Right lobe of liver (tissue), 6 donors: ENCODE results near the gene SLC4A11. TPM values are rescaled to one million over a fixed set of nuclear protein-coding genes. Genes with fewer than 3 reads are reported as not detected.

Experiments used
- ATAC-seq, 4 donors: fragments of 200-7000 bp; cut with Tn5 transposase; one replicate each; pipeline ENCODE4 v1.9.1; 2020; ENCODE audit warnings: mild to moderate bottlenecking in 4 of 4, moderate library complexity in 4 of 4
- DNase-seq, 3 donors: peaks; one replicate each; pipeline ENCODE4 v3.0.0-alpha.2; 2020
- H3K27ac ChIP-seq, 3 donors: fragments of 200-600 bp; one replicate each; pipeline ENCODE4 v1.8.0; 2022
- H3K27me3 ChIP-seq, 2 donors: fragments of 200-600 bp; one replicate each; pipeline ENCODE4 v1.8.0; 2022
- H3K36me3 ChIP-seq, 4 donors: fragments of 200-600 bp; sonication (generic) in 1 of 4; one replicate each; pipeline versions ENCODE4 v1.5.1 to v1.8.0; 2017 to 2022; ENCODE audit warnings: control low read depth in 1 of 4
- H3K4me1 ChIP-seq, 4 donors: fragments of 200-600 bp; sonication (generic) in 1 of 4; one replicate each; pipeline versions ENCODE4 v1.5.1 to v1.8.0; 2017 to 2022; ENCODE audit warnings: control low read depth in 1 of 4
- H3K4me3 ChIP-seq, 3 donors: fragments of 200-600 bp; one replicate each; pipeline ENCODE4 v1.8.0; 2022
- H3K9me3 ChIP-seq, 4 donors: fragments of 200-600 bp; sonication (generic) in 1 of 4; one replicate each; pipeline versions ENCODE4 v1.5.1 to v1.8.0; 2017 to 2022; ENCODE audit warnings: control low read depth in 1 of 4
- POLR2A ChIP-seq: fragments of 450-650 bp; IDR thresholded peaks from one replicate; pipeline ENCODE4 v1.6.1; 2017; ENCODE audit warnings: antibody characterized with exemption, mild to moderate bottlenecking
- WGBS: methylation state at CpG from one replicate; pipeline ENCODE4 v1.1.6; 2018; ENCODE audit warnings: low coverage, low lambda C conversion rate; ENCODE audit not compliant: insufficient coverage; ENCODE audit errors: missing lambda C conversion rate; 5-methylcytosine and 5-hydroxymethylcytosine counted together
- intact Hi-C, 2 donors: fragments of 100-400 bp; cut with DNase I; formaldehyde crosslinking; loops; one replicate each; pipeline versions ENCODE4 v1.11.2 to v1.14.1; 2022
- total RNA-seq, 6 experiments: library from RNA; depleted of rRNA in 2 of 6; stranded (reverse); fragments of >200 nt in 2 of 6; fragmentation: NEBNext Ultra II Directional in 3 of 6; extraction: Animal tissue kit (Norgen Biotek cat#: 25700) in 3 of 6; gene quantifications; one replicate each; pipeline versions ENCODE4 v1.1.0 to v1.2.4, GENCODE V29; 2016 to 2023
- TF ChIP-seq, protein P1 (sequence below), 4 donors: fragments of 200-600 bp in 3 of 4; fragments of 450-650 bp in 1 of 4; IDR thresholded peaks; one replicate each; pipeline versions ENCODE4 v1.5.1 to v1.8.0; 2016 to 2022; ENCODE audit warnings: antibody characterized with exemption in 4 of 4, mild to moderate bottlenecking in 2 of 4
- donor health status: DM: no; HTN: yes; CAD: no.
- donor health status: DM: no; HTN: no; CAD: no.
- donor health status: DM: no; HTN: no; CAD: no.
- donor health status: DM: no; HTN: yes; CAD: no.
- donor health status: DM: no; HTN: yes; CAD: no.

Gene SLC4A11
- total RNA-seq, 6 experiments from 2014 or later: 0.11 to 0.40 (median 0.18) TPM; not detected in 1

DNA sequence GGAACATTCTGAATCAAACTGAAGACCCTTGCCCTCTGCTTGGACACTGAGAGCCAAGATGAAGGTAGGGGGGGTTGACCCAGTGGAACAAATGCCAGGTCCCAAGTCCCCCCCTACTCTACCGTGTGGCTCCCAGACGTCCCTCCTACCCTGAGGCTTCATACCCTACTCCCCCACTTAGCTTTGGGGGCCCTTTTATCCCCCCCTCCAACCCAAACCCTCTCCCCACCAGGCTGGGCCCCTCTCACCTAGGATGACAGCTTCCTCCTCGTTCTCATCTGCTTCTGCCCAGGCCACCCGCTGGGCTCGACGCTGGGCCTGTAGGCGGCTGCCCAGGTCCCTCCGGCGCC lies 36.0 kb downstream of the SLC4A11 start:
- Histone ChIP-seq H3K9me3 (no peaks in the 10 kb centered on the region), H3K36me3 (peaks cover 0 to 14% (median 9%) of the 10 kb centered on the region in 4 donors), H3K4me1 (peaks cover 0 to 5% (median 0%) of the 10 kb centered on the region in 4 donors), H3K4me3 (peak overlapping the region; percentile 87 to 98 (median 97)), H3K27ac (peak overlapping the region in 2 of 3 donors; percentile 78 to 80), H3K27me3 (no peaks in the 10 kb centered on the region)
- TF ChIP-seq, protein P1, sequence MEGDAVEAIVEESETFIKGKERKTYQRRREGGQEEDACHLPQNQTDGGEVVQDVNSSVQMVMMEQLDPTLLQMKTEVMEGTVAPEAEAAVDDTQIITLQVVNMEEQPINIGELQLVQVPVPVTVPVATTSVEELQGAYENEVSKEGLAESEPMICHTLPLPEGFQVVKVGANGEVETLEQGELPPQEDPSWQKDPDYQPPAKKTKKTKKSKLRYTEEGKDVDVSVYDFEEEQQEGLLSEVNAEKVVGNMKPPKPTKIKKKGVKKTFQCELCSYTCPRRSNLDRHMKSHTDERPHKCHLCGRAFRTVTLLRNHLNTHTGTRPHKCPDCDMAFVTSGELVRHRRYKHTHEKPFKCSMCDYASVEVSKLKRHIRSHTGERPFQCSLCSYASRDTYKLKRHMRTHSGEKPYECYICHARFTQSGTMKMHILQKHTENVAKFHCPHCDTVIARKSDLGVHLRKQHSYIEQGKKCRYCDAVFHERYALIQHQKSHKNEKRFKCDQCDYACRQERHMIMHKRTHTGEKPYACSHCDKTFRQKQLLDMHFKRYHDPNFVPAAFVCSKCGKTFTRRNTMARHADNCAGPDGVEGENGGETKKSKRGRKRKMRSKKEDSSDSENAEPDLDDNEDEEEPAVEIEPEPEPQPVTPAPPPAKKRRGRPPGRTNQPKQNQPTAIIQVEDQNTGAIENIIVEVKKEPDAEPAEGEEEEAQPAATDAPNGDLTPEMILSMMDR (IDR thresholded peaks at IDR 0.05): no peak
- TF ChIP-seq POLR2A: no peak
- ATAC-seq (no peak), DNase-seq (no peak)
- intact Hi-C loops: no loop called here
- WGBS: 53% methylated on average over 7 of the region's 9 CpGs

DNA sequence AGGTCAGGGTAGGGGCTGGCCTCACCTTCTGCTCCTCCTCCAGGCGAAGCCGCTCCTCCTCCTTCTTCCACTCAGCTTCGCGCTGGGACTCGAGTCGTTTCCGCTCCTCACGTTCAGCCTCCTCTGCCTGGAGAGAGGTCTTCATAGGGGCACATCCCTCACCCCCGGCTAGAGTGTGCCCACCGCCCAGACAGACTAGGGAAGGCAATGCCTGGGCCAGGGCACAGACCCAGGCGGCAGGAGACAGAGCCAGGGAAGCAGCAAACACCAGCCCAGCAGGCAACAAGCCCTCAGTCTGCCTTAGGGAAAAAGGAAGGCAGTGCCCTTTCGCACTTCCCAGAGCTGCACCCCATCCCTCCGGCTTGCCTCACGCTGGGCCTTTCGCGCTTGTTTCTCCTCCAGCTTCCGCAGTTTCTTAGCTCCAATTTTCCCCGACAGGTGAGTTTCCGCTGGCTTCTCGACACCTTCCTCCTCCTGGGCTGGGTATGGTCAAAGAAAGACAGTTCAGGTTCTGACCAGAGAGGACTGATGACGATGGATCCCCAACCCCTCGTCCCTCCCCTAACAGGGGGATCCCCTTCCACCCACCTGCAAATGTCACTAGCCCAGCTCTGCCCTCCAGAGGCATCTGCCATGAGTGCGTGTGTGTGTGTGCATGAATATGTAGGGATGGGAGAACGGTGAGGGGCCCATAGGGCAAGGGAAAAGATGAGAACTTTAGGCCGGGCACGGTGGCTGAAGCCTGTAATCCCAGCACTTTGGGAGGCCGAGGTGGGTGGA lies 38.8 kb downstream of the SLC4A11 start:
- 92% methylated on average over 22 of the region's 27 CpGs for WGBS
- ATAC-seq (no peak), DNase-seq (no peak)
- H3K4me1 ChIP-seq: peaks cover 0 to 5% (median 0%) of the 10 kb centered on the region in 4 donors
- no peaks in the 10 kb centered on the region for H3K9me3 ChIP-seq
- no peak overlapping the region for H3K27ac ChIP-seq
- intact Hi-C loops: no loop called here
- H3K4me3 ChIP-seq: no peak overlapping the region
- no peaks in the 10 kb centered on the region for H3K27me3 ChIP-seq
- H3K36me3 ChIP-seq: peaks cover 0 to 35% (median 19%) of the 10 kb centered on the region in 4 donors
- no peak for TF ChIP-seq POLR2A
- TF ChIP-seq, protein P1 (IDR thresholded peaks at IDR 0.05): no peak

GRCh38 chr20:3199206-3199605 lies 39.8 kb downstream of the SLC4A11 start:
- peak in 1 of 3 donors; percentile 44 for DNase-seq
- Histone ChIP-seq H3K4me3 (no peak overlapping the region), H3K27ac (no peak overlapping the region), H3K27me3 (no peaks in the 10 kb centered on the region), H3K4me1 (peaks cover 0 to 5% (median 0%) of the 10 kb centered on the region in 4 donors), H3K9me3 (no peaks in the 10 kb centered on the region), H3K36me3 (peaks cover 0 to 44% (median 24%) of the 10 kb centered on the region in 4 donors)
- intact Hi-C loops: no loop called here
- 44% methylated on average over 2 of the region's 2 CpGs for WGBS
- ATAC-seq: peak in 3 of 4 donors; percentile 34 to 58 (median 42)
- TF ChIP-seq, protein P1 (IDR thresholded peaks at IDR 0.05): no peak
- TF ChIP-seq POLR2A: no peak

DNA sequence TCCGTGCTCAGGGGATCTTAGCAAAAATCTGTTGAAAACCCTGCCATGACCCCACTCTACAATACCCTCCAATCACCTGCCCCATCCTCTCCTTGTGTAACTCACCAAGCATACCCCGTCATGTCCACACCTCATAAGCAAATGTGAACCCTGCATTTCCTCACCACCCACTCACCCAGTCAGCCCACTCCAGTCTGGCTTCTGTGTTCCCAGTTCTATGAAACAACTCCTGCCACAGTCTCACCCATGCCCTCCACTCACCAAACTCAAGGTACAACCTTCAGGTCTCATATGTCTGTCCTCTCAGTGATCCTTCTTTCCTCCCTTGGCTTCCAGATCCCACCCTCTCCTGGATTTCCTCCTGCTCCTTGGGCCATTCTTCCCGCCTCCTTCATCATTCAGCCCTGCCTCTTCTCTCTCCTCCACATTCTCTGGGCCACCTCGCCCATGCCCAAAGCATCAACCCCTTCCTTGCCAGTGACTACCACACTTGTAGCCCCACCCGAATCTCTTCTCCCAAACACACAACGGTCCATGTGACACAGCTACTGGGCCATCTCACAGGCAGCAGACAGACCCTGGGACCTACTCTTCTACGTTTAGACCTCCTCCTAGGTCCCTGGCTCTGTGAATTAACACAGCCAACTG lies 43.3 kb downstream of the SLC4A11 start:
- no peak for ATAC-seq
- H3K36me3 ChIP-seq: peaks cover 0 to 71% (median 36%) of the 10 kb centered on the region in 4 donors

More for the DNA sequence above, 43.3 kb downstream of the SLC4A11 start:
- 91% methylated on average over 6 of the region's 7 CpGs for WGBS
- Histone ChIP-seq H3K27ac (no peak overlapping the region), H3K4me1 (no peaks in the 10 kb centered on the region), H3K9me3 (no peaks in the 10 kb centered on the region), H3K27me3 (no peaks in the 10 kb centered on the region), H3K4me3 (no peak overlapping the region)
- TF ChIP-seq, protein P1 (IDR thresholded peaks at IDR 0.05): no peak
- no peak for TF ChIP-seq POLR2A
- intact Hi-C loops: no loop called here
- peak in 1 of 3 donors; percentile 16 for DNase-seq
